NCI-H460 (cell line): ENCODE data around the gene PPP1R12B. TPM values are rescaled to one million over a fixed set of nuclear protein-coding genes. Genes with fewer than 3 reads are reported as not detected.
"Not testable (repeated sequence)": the region's sequence is repeated elsewhere in the genome, so short reads cannot be mapped to it uniquely, and the experiment has no call there.

Experiments used
- DNase-seq: peaks from one replicate; pipeline ENCODE4 v3.0.0-alpha.2; 2016; ENCODE audit warnings: low read depth; ENCODE audit errors: extremely low read depth
- total RNA-seq: library from RNA; depleted of rRNA; stranded (reverse); fragments of >200 nt; shearing (Covaris generic); gene quantifications from 2 replicates; pipeline ENCODE4 v1.2.3, GENCODE V29; 2014

The PPP1R12B gene
- total RNA-seq, 1 experiment from 2014 or later = 16.6 TPM

- DNase-seq = no peak
These were observed 203.2 kb downstream of the PPP1R12B start for GRCh38 chr1:202551683-202552082.

GRCh38 chr1:202552615-202553014 is 204.1 kb downstream of the PPP1R12B start:
- not testable (repeated sequence) for DNase-seq

DNA sequence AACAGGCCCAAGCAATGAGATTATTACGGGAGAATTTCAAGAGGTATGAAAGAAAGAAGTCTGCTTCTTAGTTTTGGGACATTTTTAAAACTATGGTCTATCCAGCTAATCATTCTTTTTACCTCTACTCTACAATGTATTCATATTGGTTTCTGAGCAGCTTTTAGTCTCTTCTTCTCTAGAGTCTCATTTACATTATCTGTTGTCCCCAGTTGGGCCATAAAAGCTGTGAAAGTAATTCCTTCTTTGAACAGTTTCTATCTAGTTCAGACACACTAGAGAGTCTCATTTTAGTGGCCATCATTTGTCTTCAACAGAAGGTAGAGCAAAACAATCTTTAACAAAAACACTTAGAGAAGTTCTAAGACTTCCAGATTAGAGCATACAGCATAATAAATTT is 204.6 kb downstream of the PPP1R12B start:
- not testable (repeated sequence) for DNase-seq

- DNase-seq = no peak
These were observed 205.1 kb downstream of the PPP1R12B start for GRCh38 chr1:202553560-202554038.

GRCh38 chr1:202554619-202555018 is 206.1 kb downstream of the PPP1R12B start:
- DNase-seq = not testable (repeated sequence)

DNA sequence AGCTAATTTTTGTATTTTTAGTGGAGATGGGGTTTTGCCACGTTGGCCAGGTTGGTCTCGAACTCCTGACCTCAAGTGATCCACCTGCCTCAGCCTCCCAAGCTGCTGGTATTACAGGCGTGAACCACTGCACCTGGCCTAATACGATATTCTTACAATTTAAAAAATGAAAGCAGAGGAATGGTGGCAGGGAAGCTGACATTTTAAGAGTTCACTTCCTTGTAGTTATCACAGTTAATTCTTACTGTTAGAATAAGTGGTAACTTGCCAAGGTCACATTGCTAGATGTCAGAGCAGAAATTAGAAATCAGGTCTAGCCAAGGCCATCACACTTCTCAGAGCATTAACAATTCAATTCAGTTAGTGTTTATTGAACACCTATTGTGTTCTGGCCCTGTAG is 207.5 kb downstream of the PPP1R12B start:
- not testable (repeated sequence) for DNase-seq

- not testable (repeated sequence) for DNase-seq
These were observed 209.2 kb downstream of the PPP1R12B start for GRCh38 chr1:202557662-202558061.

- DNase-seq = no peak
These were observed 212.7 kb downstream of the PPP1R12B start for GRCh38 chr1:202561240-202561639.

GRCh38 chr1:202561726-202562443 is 213.4 kb downstream of the PPP1R12B start:
- no peak for DNase-seq

DNA sequence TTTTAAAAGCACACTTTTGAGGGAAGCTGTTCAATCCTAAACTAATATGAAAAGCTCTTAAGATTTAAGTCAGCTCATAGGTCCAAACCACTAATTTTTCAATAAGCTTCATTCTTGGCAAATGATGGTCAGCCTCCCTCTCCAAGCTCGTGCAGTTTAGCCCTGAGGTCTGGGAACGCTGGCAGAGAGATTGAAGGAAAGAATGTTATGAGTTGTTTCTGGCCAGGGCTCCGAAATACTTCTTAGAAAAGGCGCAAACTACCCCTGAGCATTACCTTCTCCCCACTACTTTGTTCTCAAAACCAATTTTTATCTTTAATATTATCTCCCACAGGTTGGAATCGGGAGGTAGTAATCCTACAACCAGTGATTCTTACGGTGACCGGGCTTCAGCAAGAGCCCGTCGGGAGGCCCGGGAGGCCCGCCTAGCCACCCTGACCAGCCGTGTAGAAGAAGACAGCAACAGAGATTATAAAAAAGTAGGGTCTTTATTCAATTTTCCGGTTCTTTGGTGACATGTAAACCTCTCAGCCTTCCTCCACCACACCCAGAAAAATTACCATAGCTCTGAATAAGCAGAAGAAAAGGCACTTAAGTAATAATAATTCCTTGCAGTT is 214.1 kb downstream of the PPP1R12B start:
- no peak for DNase-seq

DNA sequence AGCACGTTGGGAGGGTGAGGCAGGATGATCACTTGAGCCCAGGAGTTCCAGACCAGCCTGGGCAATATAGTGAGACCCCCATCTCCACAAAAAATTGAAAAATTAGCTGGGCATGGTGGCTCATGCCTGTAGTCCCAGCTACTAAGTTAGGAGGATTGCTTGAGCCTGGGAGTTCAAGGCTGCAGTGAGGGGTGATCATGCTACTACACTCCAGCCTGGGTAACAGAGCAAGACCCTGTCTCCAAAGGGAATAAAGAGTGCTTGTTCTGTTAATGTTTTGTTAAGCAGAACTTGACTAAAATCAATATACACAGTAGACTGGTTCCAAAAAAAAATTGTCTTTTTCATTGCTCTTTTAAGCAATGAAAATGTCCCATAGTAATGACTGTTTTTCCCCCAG is 215.3 kb downstream of the PPP1R12B start:
- DNase-seq = no peak

GRCh38 chr1:202564958-202565495 is 216.5 kb downstream of the PPP1R12B start:
- no peak for DNase-seq

GRCh38 chr1:202565890-202566602 is 217.5 kb downstream of the PPP1R12B start:
- DNase-seq = no peak

DNA sequence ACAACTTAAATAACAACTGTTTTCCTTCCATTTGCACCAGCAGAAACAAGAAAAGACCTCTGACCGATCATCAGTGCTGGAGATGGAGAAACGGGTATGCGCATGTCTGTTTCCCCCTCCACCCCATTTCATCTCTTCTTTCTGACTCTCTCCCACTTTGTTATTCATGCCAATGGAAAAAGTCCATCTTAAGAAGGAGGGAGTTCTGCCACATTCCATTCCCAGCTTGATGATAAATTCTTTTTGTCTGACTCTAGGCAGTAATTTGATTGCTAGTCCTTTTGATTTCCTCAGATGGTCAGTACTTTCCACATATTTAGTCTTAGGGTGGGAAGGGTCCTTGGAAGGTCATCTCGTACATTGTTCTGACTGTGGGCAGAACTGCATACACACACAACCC is 219.2 kb downstream of the PPP1R12B start:
- DNase-seq = peak; percentile 29

DNA sequence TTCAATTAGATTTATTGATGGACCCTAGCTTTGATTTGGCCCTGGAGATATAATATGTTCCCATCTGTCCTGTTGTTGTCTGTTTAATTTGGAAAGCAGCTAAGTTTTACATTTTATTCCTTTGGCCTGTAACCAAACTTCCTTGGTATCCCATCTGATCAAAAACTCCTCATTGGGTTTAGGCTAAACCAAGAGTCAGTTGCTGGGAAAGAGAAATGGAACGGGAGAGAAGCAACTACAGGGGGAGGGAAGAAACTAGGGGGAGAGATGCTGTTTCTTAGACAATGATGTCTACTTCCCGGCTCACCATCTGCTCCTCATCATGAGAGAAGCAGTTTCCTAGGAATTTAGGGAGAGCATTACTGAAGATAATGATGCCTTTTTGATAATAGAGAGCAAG is 219.9 kb downstream of the PPP1R12B start:
- DNase-seq = no peak

GRCh38 chr1:202568826-202569225 is 220.3 kb downstream of the PPP1R12B start:
- no peak for DNase-seq

DNA sequence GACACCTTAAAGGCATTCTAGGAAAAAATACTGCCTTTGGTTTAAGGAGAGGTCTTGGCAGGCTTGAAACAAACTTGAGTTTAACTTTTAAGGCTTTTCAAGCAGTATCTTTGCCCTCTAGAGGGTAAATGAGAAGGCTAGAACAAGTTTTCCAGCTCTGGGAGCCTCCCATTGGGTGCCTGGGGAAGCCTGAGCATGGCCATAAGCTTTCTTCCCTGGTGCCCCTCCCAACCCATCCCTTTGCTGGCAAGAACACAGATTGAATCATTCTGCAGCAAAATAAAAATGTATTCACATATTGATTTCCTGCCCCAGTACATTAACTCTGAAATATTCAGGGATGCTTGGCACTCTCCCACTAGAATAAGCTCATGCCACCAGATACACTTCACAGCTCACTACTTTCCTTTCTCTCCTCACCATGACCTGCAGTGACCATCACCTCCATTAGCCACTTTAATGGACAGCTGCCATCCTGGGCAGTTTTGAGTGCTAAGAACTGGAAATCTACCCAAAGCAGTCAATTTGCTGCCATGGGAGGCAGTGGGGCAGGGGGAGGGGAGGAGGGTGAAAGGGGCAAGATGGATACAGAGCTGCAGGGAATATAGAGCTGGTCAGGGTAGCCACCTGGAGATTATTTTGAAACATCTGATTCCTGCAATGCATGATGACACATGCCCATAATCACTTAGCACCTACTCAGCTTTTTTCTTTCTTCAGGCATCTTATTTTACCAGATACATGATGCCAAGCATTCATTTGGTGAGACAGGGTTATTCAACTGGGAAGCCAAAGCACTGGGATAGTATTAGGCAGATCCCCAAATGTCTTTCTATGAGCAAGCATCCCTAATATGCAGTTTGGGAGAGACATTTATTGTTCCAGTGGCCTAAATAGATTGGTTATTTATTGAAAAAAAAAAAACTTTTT is 221.2 kb downstream of the PPP1R12B start:
- no peak for DNase-seq

GRCh38 chr1:202571719-202572339 is 223.3 kb downstream of the PPP1R12B start:
- peak; percentile 45 for DNase-seq

DNA sequence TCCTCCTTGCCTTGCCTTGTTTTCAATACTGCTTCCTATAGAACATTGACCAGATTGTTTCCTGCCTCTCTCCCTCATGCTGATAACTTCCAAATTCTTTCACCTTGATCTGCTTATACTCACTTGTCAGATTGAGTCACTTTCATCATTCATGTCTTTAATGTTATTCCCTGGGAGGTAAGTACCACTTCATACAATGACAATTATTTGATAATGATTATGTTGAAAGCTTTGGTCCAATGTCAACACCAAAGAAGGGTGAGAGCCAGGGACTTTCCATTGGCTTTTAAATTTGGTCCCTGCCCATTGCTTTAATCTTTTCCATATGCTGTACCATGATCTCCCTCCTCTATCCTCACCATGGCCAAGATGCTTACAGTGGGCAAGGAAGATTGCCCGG is 224.4 kb downstream of the PPP1R12B start:
- DNase-seq = no peak
